Sciatic nerve (tissue), 2 donors: ENCODE data around the gene CYP11A1. TPM values are rescaled to one million over a fixed set of nuclear protein-coding genes. Genes with fewer than 3 reads are reported as not detected.
A peak's percentile ranks its signal among the peaks of the same experiment; 100 is the strongest.

Source experiments
- ATAC-seq: fragments of 200-7000 bp; cut with Tn5 transposase; one replicate; pipeline ENCODE4 v1.9.1; 2020; ENCODE audit warnings: mild to moderate bottlenecking, moderate library complexity
- DNase-seq: peaks from one replicate; pipeline ENCODE4 v3.0.0-alpha.2; 2020; ENCODE audit warnings: low spot score
- intact Hi-C: fragments of 100-400 bp; cut with DNase I; formaldehyde crosslinking; loops from one replicate; pipeline ENCODE4 v1.14.2; 2022
- total RNA-seq: library from RNA; stranded (reverse); fragmentation: NEBNext Ultra II Directional; extraction: Animal tissue kit (Norgen Biotek cat#: 25700); gene quantifications from one replicate; pipeline ENCODE4 v1.2.1, GENCODE V29; 2021
- donor health status: DM: no; HTN: no; CAD: no.
- donor health status: DM: no; HTN: no; CAD: no.

CYP11A1 gene
- total RNA-seq, 1 donor from 2014 or later, result 4.3 TPM

- intact Hi-C loops, result no loop called here
- ATAC-seq, result no peak
Measured at GRCh38 chr15:74314795-74315438, 52.5 kb downstream of the CYP11A1 start.

GRCh38 chr15:74313889-74314288 is 53.6 kb downstream of the CYP11A1 start:
- DNase-seq (no peak), ATAC-seq (no peak)
- intact Hi-C loops, result no loop called here

More at GRCh38 chr15:74314795-74315438, 52.5 kb downstream of the CYP11A1 start:
- no peak for DNase-seq

GRCh38 chr15:74312445-74313007 is 54.9 kb downstream of the CYP11A1 start:
- intact Hi-C loops, result no loop called here
- no peak for DNase-seq
- no peak for ATAC-seq

- ATAC-seq, result no peak
- DNase-seq, result no peak
- intact Hi-C loops, result no loop called here
Measured at GRCh38 chr15:74311734-74312444, 55.6 kb downstream of the CYP11A1 start.

GRCh38 chr15:74307827-74308811 is 59.3 kb downstream of the CYP11A1 start:
- intact Hi-C loops, result no loop called here
- ATAC-seq (peak; percentile 86), DNase-seq (peak; percentile 70)

GRCh38 chr15:74306781-74307217 is 60.6 kb downstream of the CYP11A1 start:
- DNase-seq (no peak), ATAC-seq (no peak)
- intact Hi-C loops, result no loop called here

GRCh38 chr15:74305687-74306086 is 61.8 kb downstream of the CYP11A1 start:
- ATAC-seq (no peak), DNase-seq (no peak)
- intact Hi-C loops, result no loop called here

GRCh38 chr15:74304431-74304830 is 63.0 kb downstream of the CYP11A1 start:
- intact Hi-C loops, result loop anchor here (5.0 kb wide), 1 partner anchor 177 kb away; no protein-coding TSS in a partner anchor
- no peak for DNase-seq
- ATAC-seq, result no peak

GRCh38 chr15:74303741-74304309 is 63.6 kb downstream of the CYP11A1 start:
- ATAC-seq (no peak), DNase-seq (no peak)
- intact Hi-C loops, result loop anchor here (5.0 kb wide), 1 partner anchor 177 kb away; no protein-coding TSS in a partner anchor

- ATAC-seq, result peak; percentile 60
- peak; percentile 69 for DNase-seq
- intact Hi-C loops, result loop anchor here (5.0 kb wide), 1 partner anchor 176 kb away; no protein-coding TSS in a partner anchor
Measured at GRCh38 chr15:74302821-74303359, 64.6 kb downstream of the CYP11A1 start.

GRCh38 chr15:74301583-74302361 is 65.7 kb downstream of the CYP11A1 start:
- intact Hi-C loops, result loop anchor here (5.0 kb wide), 1 partner anchor 174 kb away; no protein-coding TSS in a partner anchor
- DNase-seq (no peak), ATAC-seq (no peak)

GRCh38 chr15:74300057-74300795 is 67.2 kb downstream of the CYP11A1 start:
- DNase-seq, result no peak
- no peak for ATAC-seq
- intact Hi-C loops, result loop anchor here (5.0 kb wide), 1 partner anchor 173 kb away; no protein-coding TSS in a partner anchor

- intact Hi-C loops, result no loop called here
- DNase-seq (no peak), ATAC-seq (no peak)
Measured at GRCh38 chr15:74297887-74298286, 69.6 kb downstream of the CYP11A1 start.

GRCh38 chr15:74295800-74296199 is 71.6 kb downstream of the CYP11A1 start:
- intact Hi-C loops, result no loop called here
- no peak for ATAC-seq

GRCh38 chr15:74294010-74294409 is 73.4 kb downstream of the CYP11A1 start:
- ATAC-seq, result no peak
- intact Hi-C loops, result no loop called here
- no peak for DNase-seq

More at GRCh38 chr15:74295800-74296199, 71.6 kb downstream of the CYP11A1 start:
- no peak for DNase-seq

GRCh38 chr15:74293021-74293810 is 74.2 kb downstream of the CYP11A1 start:
- DNase-seq (no peak), ATAC-seq (no peak)
- intact Hi-C loops, result no loop called here
